AG09319 (cell line): ENCODE results near the gene GRIN2D.

ENCODE experiments used
- DNase-seq: peaks from one replicate; pipeline ENCODE4 v3.0.0-alpha.2; 2010; ENCODE audit warnings: low read depth; ENCODE audit errors: extremely low read depth
- TF ChIP-seq, protein P1 (sequence below): IDR thresholded peaks from 2 replicates; pipeline ENCODE4 v1.5.1; 2011; ENCODE audit warnings: low read depth, mild to moderate bottlenecking, inconsistent platforms, low read length, moderate library complexity

The GRIN2D gene

DNA sequence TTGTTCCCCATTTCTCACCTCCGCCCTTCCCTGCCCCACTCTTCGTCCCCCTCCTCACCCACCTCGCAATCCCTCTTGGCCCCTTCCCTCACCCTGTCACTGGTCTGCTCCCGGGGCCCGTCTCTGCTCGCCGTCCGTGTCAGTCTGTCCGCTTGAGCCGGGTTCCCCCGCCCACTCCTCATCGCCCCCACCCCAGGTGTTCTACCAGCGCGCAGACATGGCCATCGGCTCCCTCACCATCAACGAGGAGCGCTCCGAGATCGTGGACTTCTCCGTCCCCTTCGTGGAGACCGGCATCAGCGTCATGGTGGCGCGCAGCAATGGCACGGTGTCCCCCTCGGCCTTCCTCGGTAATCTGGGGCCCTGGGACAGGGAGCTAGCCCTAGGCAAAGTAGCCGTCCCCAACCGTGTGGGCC, 22.3 kb downstream of the GRIN2D start:
- DNase-seq, result no peak
- TF ChIP-seq, protein P1, sequence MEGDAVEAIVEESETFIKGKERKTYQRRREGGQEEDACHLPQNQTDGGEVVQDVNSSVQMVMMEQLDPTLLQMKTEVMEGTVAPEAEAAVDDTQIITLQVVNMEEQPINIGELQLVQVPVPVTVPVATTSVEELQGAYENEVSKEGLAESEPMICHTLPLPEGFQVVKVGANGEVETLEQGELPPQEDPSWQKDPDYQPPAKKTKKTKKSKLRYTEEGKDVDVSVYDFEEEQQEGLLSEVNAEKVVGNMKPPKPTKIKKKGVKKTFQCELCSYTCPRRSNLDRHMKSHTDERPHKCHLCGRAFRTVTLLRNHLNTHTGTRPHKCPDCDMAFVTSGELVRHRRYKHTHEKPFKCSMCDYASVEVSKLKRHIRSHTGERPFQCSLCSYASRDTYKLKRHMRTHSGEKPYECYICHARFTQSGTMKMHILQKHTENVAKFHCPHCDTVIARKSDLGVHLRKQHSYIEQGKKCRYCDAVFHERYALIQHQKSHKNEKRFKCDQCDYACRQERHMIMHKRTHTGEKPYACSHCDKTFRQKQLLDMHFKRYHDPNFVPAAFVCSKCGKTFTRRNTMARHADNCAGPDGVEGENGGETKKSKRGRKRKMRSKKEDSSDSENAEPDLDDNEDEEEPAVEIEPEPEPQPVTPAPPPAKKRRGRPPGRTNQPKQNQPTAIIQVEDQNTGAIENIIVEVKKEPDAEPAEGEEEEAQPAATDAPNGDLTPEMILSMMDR, result no peak

DNA sequence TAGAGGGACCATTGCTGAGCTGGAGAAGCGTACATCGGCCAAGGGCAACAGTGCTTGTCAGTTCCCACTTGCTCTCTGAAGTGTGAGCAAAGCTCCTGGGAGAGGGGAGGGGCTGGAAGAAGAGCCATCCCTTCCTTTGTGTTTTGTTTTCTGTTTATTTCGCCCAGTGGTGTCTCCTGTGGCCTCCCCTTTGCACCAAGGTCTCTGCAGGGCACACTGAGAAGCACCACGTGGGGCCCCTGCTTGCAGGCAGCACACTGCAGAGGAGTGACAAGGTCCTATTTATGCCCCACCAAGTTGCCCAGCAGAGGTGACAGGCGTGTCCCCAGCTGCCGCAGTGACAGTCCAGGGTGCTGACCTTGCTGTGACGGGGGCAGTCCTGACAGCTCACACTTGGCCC, 24.0 kb downstream of the GRIN2D start:
- DNase-seq, result no peak
- TF ChIP-seq, protein P1, result no peak

DNA sequence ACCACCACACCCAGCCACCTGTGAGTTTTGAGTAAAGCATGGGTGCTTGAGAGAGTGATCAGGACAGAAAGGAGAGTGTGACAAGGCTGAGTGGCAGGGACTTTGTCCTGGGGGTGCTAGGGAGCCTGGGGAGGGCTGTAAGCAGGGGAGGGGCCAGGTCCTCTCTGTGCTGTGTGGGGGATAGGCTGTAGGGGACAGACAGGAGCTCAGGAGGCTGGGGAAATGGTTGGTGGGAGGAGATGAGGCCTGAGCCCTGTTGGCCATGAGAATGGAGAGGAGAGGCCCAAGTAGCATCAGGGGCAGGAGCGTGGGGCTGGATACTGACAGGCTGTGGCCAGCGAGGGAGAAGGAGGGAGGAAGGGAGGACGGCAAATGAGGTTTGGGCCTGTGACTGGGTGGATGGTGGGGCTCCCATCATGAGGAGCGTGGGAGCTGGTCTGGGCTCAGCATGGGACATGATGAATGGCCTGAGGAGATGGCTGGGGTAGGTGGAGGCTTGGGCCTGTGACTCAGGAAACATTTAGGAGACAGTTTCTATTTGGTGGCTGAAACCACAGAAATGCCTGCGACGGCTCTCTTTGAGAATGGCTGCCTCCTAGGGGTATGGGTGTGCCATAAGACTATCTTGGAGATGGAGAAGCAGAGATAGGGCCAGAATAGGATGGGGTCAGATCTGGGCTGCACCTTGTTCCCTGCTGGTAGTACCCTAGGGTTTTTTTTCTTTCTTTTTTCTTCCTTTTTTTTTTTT, 25.0 kb downstream of the GRIN2D start:
- no peak for DNase-seq
- TF ChIP-seq, protein P1, result no peak

DNA sequence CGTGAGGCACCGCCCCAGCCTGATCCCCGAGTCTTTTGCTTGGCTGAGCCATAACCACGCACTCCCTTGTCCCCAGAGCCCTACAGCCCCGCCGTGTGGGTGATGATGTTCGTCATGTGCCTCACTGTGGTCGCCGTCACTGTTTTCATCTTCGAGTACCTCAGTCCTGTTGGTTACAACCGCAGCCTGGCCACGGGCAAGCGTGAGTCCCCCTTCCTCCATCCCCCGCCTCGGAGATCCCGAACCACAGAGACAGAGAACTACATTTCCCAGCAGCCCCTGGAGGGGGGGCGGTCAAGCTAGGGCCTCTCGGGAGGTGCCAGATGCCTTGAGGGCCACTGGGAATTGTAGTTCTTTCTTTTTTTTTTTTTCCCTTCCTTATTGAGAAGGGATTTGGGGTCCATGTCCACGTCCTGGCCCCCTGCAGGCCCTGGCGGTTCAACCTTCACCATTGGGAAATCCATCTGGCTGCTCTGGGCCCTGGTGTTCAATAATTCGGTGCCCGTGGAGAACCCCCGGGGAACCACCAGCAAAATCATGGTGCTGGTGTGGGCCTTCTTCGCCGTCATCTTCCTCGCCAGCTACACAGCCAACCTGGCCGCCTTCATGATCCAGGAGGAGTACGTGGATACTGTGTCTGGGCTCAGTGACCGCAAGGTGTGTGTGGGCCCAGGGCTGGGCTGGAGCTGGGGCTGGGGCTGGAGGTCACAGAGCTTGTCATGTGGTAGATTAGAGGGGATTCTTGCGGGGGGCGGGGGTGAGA, 25.9 kb downstream of the GRIN2D start:
- no peak for DNase-seq
- TF ChIP-seq, protein P1, result no peak

DNA sequence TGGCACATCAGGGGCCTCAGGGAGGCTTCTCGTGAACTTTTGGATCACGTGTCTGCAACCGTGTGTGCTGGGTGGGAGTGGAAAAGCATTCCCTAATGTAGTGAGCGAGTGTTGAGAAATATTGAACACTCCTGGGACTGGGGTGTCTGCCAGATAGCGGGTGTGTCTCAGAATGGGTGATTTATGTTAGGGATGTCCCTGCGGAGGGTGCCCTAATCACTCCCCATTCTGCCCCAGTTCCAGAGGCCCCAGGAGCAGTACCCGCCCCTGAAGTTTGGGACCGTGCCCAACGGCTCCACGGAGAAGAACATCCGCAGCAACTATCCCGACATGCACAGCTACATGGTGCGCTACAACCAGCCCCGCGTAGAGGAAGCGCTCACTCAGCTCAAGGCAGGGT, 28.1 kb downstream of the GRIN2D start:
- TF ChIP-seq, protein P1, result no peak
- DNase-seq, result no peak

- TF ChIP-seq, protein P1, result no peak
- DNase-seq, result no peak
Measured at GRCh38 chr19:48424694-48425219, 31.3 kb downstream of the GRIN2D start.

DNA sequence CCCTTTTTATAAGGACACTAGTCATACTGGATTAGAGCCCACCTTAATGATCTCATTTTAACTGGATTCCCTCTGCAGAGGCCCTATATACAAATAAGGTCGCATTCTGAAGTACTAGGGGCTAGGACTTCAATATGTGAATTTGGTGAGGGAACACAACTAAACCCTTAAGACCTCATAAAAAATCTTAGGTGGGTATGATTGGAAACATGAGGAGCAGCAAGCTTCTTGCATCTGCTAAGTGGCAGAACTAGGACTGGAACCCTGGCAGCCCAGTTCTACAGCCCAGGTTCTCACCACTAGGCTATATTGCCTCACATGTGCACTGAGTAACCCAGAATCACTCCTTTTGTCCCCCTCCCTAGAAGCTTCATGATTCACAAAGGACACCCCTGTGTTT, 35.2 kb downstream of the GRIN2D start:
- TF ChIP-seq, protein P1, result no peak
- DNase-seq, result no peak
